GM10847 (cell line): ENCODE measurements around the gene CARD18.

ENCODE experiments used
- POLR2A ChIP-seq: IDR thresholded peaks from 2 replicates; pipeline ENCODE4 v1.6.1; 2011; ENCODE audit not compliant: insufficient read length; ENCODE audit errors: extremely low read depth

The CARD18 gene

DNA sequence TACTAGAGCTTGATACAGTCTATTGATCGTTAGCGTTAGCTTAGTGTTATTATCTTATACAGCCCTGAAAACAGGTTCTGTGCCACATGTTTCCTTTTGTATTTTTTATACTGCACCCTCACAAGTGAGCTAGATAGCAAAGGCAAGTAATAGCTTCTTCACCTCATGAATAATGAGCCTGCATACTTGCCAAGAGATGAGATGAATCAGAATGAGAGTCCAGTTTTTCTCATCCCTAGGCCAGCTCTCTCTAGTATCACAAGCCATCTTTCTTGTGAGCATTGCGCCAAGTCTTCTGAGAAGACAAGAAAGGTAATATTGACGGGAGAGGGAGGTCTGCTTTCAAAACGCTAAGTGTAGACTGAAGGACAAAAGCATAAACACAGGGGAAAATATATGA, 8.7 kb upstream of the CARD18 start:
- no peak for TF ChIP-seq POLR2A

- TF ChIP-seq POLR2A = no peak
Observed at GRCh38 chr11:105144887-105145286, 5.3 kb upstream of the CARD18 start.

- no peak for TF ChIP-seq POLR2A
Observed at GRCh38 chr11:105142167-105142566, 2.6 kb upstream of the CARD18 start.

- TF ChIP-seq POLR2A = no peak
Observed at GRCh38 chr11:105137286-105137685, 2.3 kb downstream of the CARD18 start.

DNA sequence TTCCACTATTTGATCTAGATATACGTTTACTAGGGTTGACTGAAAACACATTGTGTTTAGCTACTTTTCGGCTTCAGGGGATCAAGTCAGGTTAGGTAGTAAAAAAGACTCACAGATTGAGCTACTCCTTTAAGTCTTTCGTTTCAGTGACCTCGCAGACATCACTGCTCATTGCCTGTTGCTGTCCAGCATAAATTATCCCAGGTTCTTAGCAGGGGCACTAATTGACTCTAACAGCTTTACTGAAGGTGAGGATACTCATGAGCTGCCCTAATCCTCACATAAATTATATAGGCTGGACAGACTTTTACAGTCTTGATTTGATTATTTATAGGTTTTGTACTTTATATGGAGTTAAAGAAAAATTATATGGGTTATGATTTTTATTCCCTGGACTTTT, 3.7 kb downstream of the CARD18 start:
- TF ChIP-seq POLR2A = no peak

DNA sequence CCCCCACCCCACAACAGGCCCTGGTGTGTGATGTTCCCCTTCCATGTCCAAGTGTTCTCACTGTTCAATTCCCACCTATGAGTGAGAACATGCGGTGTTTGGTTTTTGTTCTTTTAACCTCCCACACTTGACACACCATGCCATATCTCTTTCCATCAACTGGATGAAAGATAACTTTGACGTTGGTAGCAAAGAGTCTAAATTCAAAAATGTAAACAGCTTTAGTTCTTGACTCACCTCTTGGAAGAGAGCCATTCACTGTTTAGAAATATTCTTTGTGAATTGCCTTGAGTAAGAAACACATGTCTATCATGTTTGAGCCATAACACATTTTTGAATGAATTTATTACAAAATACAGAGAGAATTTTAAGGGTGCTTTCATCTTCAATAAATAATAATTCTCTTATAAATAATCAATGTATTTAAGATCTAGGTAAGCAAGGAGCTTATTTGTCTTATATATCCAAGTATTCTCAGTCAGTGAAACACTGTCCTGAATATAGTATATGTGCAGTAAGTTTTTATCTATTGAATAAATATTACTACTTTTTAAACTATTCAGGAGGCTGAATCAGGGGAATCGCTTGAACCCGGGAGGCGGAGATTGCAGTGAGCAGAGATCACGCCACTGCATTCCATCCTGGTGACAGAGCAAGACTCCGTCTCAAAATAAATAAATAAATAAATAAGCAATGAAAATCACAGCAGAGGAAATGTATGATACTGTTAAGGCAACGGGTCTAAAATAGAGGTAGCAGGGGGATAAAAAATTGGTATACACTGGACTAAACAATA, 6.7 kb downstream of the CARD18 start:
- TF ChIP-seq POLR2A = no peak

DNA sequence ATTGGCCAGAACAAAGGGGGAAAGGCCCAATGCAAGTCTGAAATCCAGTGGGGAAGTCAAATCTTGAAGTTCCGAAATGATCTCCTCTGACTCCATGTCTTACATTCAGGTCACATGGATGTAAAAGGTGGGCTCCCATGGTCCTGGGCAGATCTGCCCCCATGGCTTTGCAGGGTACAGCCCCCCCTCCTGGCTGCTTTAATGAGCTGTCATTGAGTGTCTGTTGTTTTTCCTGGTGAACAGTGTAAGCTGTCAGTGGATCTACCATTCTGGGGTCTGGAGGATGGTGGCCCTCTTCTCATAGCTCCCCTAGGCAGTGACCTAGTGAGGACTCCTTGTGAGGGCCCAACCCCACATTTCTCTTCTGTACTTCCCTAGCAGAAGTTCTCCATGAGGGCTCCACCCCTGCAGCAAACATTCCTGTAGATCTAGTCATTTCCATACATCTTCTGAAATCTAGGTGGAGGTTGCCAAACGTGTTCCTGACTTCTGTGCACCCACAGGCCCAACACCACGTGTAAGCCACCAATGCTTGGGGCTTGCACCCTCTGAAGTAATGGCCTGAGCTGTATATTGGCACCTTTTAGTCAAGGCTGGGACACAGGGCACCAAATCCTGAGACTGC, 9.3 kb downstream of the CARD18 start:
- TF ChIP-seq POLR2A = no peak

DNA sequence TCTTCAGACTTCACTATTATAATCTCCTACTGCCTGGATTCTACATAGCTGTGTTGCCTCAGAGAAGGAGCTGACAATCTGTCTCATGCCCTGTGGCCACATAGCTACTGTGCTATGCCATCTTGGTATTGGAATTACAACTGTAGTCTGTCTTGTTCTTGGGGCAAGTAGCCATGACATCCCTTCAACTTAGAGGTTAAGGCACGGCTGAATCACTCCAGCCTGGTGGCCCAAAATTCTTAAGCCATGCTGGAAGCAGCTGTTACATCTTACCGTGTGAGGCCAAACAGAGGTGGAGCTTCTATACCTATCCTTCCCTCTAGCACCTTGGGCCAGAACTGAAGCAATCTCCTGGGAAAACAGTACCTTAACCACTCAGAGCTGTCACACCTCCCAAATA, 14.8 kb downstream of the CARD18 start:
- TF ChIP-seq POLR2A = no peak

DNA sequence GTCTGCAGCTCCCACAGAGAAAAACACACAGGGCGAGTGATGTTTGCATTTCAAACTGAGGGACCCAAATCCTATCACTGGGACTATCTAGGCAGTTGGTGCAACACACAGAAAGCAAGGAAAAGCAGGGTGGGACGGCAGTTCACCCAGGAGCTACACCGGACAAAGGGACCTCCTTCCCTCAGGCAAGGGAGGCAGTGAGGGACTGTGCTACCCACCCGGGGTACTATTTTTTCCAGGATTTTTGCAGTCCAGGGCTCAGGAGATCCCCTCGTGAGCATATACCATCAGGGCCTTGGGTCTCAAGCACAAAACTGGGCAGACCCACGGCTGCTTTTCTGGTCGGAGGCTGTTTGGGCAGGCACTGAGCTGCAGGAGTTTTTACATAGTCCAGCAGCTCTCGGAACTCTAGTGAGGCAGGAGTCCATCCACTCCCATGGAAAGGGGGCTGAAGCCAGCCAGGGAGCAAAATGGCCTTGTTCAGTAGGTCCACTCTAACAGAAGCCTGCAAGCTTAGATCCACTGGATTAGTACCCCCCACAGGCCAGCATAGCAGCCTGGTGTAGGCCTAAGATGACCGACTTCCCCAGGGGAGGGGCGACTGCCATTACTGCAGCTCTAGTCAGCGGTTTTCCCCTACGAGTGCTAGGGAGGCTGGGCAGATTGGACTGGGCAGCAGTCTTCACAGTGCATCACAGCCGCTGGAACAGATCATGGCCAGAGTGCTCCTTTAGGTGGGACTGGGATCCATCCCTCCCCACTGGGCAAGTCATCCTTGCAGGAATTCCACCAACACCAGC, 28.2 kb downstream of the CARD18 start:
- no peak for TF ChIP-seq POLR2A

DNA sequence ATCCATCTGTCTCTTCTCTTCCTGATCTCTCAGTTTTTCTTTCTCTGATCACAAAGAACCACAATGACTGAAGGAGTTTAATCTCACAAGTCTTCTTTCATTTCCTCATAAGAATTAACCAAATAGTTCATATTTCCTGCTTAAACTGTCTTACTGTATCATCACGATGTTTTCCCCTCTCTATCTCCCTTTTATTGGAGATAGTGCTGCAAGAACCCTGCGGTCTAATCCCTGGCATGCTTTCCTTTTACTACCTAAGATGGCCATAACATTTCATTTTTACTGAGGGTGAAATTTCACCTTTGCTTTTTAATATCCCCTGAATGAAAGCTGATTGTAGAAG, 28.9 kb downstream of the CARD18 start:
- no peak for TF ChIP-seq POLR2A

- TF ChIP-seq POLR2A = no peak
Observed at GRCh38 chr11:105109855-105110687, 29.5 kb downstream of the CARD18 start.

DNA sequence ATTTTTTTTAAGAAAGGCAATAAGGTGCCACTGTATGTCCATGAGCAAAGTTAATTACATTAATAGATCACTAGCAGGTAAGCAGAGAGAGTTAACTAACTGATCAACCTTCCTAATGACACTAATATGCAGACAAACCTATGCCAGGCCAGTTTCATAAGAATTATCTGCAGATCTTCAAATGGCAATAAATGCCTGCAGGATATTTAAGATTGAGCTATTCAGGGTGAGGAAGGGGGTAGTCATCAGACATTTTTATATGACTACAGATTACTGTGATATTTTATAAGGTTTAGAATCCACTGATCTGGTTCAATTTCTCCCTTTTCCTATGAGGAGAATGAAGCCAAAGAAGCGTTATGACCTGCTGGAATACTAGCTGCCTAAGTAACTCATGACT, 30.2 kb downstream of the CARD18 start:
- TF ChIP-seq POLR2A = no peak

DNA sequence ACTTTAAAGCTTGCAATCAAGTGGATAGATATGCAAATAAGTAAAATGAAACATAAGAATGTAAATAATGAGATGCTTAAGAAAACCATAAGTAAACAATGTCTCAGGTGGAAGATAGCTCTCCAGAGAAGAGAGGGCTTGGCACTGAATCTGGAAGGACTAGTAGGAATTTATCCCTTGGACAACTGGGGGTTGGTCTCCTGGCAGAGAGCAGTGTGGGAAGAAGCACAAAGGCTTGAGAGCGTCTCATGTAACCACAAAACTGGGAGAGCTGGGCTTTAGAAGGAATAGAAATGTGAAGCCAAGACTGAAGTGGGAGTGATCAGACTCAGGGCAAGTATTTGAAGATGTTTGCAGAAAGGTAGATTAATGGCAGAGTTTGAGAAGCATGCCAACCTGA, 31.3 kb downstream of the CARD18 start:
- TF ChIP-seq POLR2A = no peak

DNA sequence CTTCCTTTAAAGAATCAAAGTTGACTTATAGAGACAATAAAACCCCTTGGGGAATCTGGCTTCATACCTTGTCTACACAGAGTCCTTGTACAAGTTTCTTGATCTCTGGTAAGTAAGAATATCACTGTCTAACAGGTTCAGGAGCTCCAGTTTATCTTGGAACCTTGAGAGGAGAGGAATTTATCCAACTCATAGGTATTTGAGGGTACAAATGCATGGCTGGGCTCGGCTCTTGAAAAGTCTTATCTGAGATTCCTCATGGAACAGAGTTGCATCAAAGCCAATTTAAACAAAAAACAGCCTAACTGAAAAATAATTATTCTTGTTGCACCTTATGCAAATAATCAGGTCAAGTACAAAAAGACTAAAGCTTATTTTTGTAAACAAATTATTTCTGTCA, 33.4 kb downstream of the CARD18 start:
- no peak for TF ChIP-seq POLR2A

DNA sequence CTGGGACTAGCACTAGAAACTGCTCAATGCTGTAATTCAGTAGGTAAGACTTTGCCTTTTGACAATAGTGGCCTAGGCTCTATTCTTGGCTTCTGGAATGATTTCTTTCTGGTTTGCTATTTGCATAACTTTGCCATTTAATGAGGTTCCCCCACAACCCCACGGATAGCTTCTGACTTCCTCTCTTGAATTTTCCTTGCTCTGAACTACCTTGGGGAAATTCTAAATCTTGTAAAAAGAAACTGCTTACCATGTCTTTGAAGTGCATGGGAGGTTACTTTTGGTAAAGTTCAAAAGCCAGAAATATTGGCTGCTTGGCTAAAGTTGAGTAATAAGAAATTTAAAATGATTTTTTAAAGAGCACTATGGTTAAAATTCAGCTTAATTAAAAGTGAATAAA, 35.3 kb downstream of the CARD18 start:
- no peak for TF ChIP-seq POLR2A
